Memory B cell (primary cell): ENCODE results near the gene MT1HL1.

ENCODE experiments used
- ATAC-seq: fragments of 150-1000 bp; cut with Tn5 transposase; 2 replicates; pipeline ENCODE4 v1.10.0; 2021; ENCODE audit warnings: low read depth, mild to moderate bottlenecking, moderate library complexity
- DNase-seq, 2 donors: peaks; one replicate each; pipeline ENCODE4 v3.0.0; 2022; ENCODE audit warnings: low spot score in 2 of 2
- H3K27ac Mint-ChIP-seq: one replicate; pipeline ENCODE4 v1.8.0; 2022; ENCODE audit warnings: mild to moderate bottlenecking, moderate library complexity, mixed read lengths
- H3K27me3 Mint-ChIP-seq: one replicate; pipeline ENCODE4 v1.8.0; 2022; ENCODE audit warnings: mixed read lengths
- H3K36me3 Mint-ChIP-seq: one replicate; pipeline ENCODE4 v1.8.0; 2022; ENCODE audit warnings: mild to moderate bottlenecking, mixed read lengths
- H3K4me1 Mint-ChIP-seq: one replicate; pipeline ENCODE4 v1.8.0; 2022; ENCODE audit warnings: mixed read lengths
- H3K4me3 Mint-ChIP-seq: one replicate; pipeline ENCODE4 v1.8.0; 2022; ENCODE audit warnings: mild to moderate bottlenecking, moderate library complexity, mixed read lengths
- H3K9me3 Mint-ChIP-seq: one replicate; pipeline ENCODE4 v1.8.0; 2022; ENCODE audit warnings: mixed read lengths

The MT1HL1 gene

GRCh38 chr1:237004116-237004515, at the start of gene MT1HL1:
Gene MT1HL1, minus strand, starts transcription at chr1:237004441. Its CDS starts 69 bp downstream, at chr1:237004372.
- no peaks in the 10 kb centered on the region for H3K9me3 Mint-ChIP-seq
- H3K4me1 Mint-ChIP-seq, result no peaks in the 10 kb centered on the region
- H3K27me3 Mint-ChIP-seq, result peaks cover 1% of the 10 kb centered on the region
- H3K27ac Mint-ChIP-seq, result no peak within 1 kb of the TSS
- ATAC-seq (no peak), DNase-seq (no peak)
- H3K4me3 Mint-ChIP-seq, result no peak within 1 kb of the TSS
- no peaks in the 10 kb centered on the region for H3K36me3 Mint-ChIP-seq

- H3K4me3 Mint-ChIP-seq, result no peak overlapping the region
- peaks cover 15% of the 10 kb centered on the region for H3K27me3 Mint-ChIP-seq
- DNase-seq (no peak), ATAC-seq (no peak)
- H3K9me3 Mint-ChIP-seq, result no peaks in the 10 kb centered on the region
- H3K27ac Mint-ChIP-seq, result no peak overlapping the region
- H3K36me3 Mint-ChIP-seq, result no peaks in the 10 kb centered on the region
- H3K4me1 Mint-ChIP-seq, result no peaks in the 10 kb centered on the region
Observed at GRCh38 chr1:237050915-237051314, 46.7 kb upstream of the MT1HL1 start.

- no peak for ATAC-seq
- DNase-seq, result no peak
- Mint-ChIP-seq H3K9me3 (no peaks in the 10 kb centered on the region), H3K27me3 (peaks cover 17% of the 10 kb centered on the region), H3K4me3 (no peak overlapping the region), H3K4me1 (no peaks in the 10 kb centered on the region), H3K36me3 (no peaks in the 10 kb centered on the region), H3K27ac (no peak overlapping the region)
Observed at GRCh38 chr1:237050185-237050584, 45.9 kb upstream of the MT1HL1 start.

- Mint-ChIP-seq H3K9me3 (no peaks in the 10 kb centered on the region), H3K4me1 (no peaks in the 10 kb centered on the region), H3K36me3 (no peaks in the 10 kb centered on the region), H3K27me3 (peaks cover 9% of the 10 kb centered on the region), H3K4me3 (no peak overlapping the region), H3K27ac (no peak overlapping the region)
- DNase-seq (no peak), ATAC-seq (no peak)
Observed at GRCh38 chr1:237048803-237049202, 44.6 kb upstream of the MT1HL1 start.

GRCh38 chr1:237045278-237046016, 41.2 kb upstream of the MT1HL1 start:
- Mint-ChIP-seq H3K36me3 (no peaks in the 10 kb centered on the region), H3K4me3 (no peak overlapping the region), H3K27ac (no peak overlapping the region), H3K9me3 (no peaks in the 10 kb centered on the region), H3K27me3 (peaks cover 19% of the 10 kb centered on the region), H3K4me1 (peaks cover 6% of the 10 kb centered on the region)
- no peak for DNase-seq
- no peak for ATAC-seq

GRCh38 chr1:237043846-237044636, 39.8 kb upstream of the MT1HL1 start:
- H3K4me1 Mint-ChIP-seq, result peaks cover 6% of the 10 kb centered on the region
- ATAC-seq (no peak), DNase-seq (no peak)
- H3K4me3 Mint-ChIP-seq, result no peak overlapping the region
- H3K27ac Mint-ChIP-seq, result no peak overlapping the region
- no peaks in the 10 kb centered on the region for H3K9me3 Mint-ChIP-seq
- H3K36me3 Mint-ChIP-seq, result no peaks in the 10 kb centered on the region
- H3K27me3 Mint-ChIP-seq, result peaks cover 20% of the 10 kb centered on the region

- Mint-ChIP-seq H3K9me3 (no peaks in the 10 kb centered on the region), H3K4me3 (no peak overlapping the region), H3K27ac (no peak overlapping the region), H3K4me1 (peaks cover 6% of the 10 kb centered on the region), H3K27me3 (peaks cover 20% of the 10 kb centered on the region), H3K36me3 (no peaks in the 10 kb centered on the region)
- ATAC-seq (no peak), DNase-seq (no peak)
Observed at GRCh38 chr1:237042892-237043576, 38.8 kb upstream of the MT1HL1 start.

GRCh38 chr1:237042526-237042891, 38.3 kb upstream of the MT1HL1 start:
- ATAC-seq (no peak), DNase-seq (no peak)
- H3K4me3 Mint-ChIP-seq, result no peak overlapping the region
- H3K9me3 Mint-ChIP-seq, result no peaks in the 10 kb centered on the region
- H3K4me1 Mint-ChIP-seq, result peaks cover 6% of the 10 kb centered on the region
- H3K27ac Mint-ChIP-seq, result no peak overlapping the region
- H3K36me3 Mint-ChIP-seq, result no peaks in the 10 kb centered on the region
- H3K27me3 Mint-ChIP-seq, result peaks cover 20% of the 10 kb centered on the region

- DNase-seq, result no peak
- H3K27me3 Mint-ChIP-seq, result peaks cover 20% of the 10 kb centered on the region
- no peaks in the 10 kb centered on the region for H3K9me3 Mint-ChIP-seq
- H3K4me3 Mint-ChIP-seq, result no peak within 1 kb of the TSS
- no peak for ATAC-seq
- peaks cover 6% of the 10 kb centered on the region for H3K4me1 Mint-ChIP-seq
- no peaks in the 10 kb centered on the region for H3K36me3 Mint-ChIP-seq
- no peak within 1 kb of the TSS for H3K27ac Mint-ChIP-seq
Observed at GRCh38 chr1:237041795-237042525, 37.7 kb upstream of the MT1HL1 start, which contains the start of gene RYR2. Gene RYR2, plus strand, starts transcription at chr1:237042184. Its CDS starts 338 bp downstream, at chr1:237042522.

- Mint-ChIP-seq H3K27me3 (peaks cover 20% of the 10 kb centered on the region), H3K9me3 (no peaks in the 10 kb centered on the region), H3K4me3 (no peak overlapping the region), H3K27ac (no peak overlapping the region), H3K36me3 (no peaks in the 10 kb centered on the region), H3K4me1 (peaks cover 6% of the 10 kb centered on the region)
- ATAC-seq (no peak), DNase-seq (no peak)
Observed at GRCh38 chr1:237041461-237041794, 37.2 kb upstream of the MT1HL1 start.

GRCh38 chr1:237040823-237041222, 36.6 kb upstream of the MT1HL1 start:
- DNase-seq (no peak), ATAC-seq (no peak)
- H3K4me3 Mint-ChIP-seq, result no peak overlapping the region
- no peaks in the 10 kb centered on the region for H3K9me3 Mint-ChIP-seq
- H3K4me1 Mint-ChIP-seq, result peaks cover 6% of the 10 kb centered on the region
- H3K27me3 Mint-ChIP-seq, result peaks cover 18% of the 10 kb centered on the region
- H3K27ac Mint-ChIP-seq, result no peak overlapping the region
- no peaks in the 10 kb centered on the region for H3K36me3 Mint-ChIP-seq

GRCh38 chr1:237038211-237038610, 34.0 kb upstream of the MT1HL1 start:
- peaks cover 3% of the 10 kb centered on the region for H3K4me1 Mint-ChIP-seq
- no peak overlapping the region for H3K27ac Mint-ChIP-seq
- no peaks in the 10 kb centered on the region for H3K36me3 Mint-ChIP-seq
- H3K4me3 Mint-ChIP-seq, result no peak overlapping the region
- H3K9me3 Mint-ChIP-seq, result no peaks in the 10 kb centered on the region
- peaks cover 14% of the 10 kb centered on the region for H3K27me3 Mint-ChIP-seq
- DNase-seq (no peak), ATAC-seq (no peak)

- Mint-ChIP-seq H3K4me3 (no peak overlapping the region), H3K4me1 (no peaks in the 10 kb centered on the region), H3K9me3 (no peaks in the 10 kb centered on the region), H3K27me3 (peaks cover 4% of the 10 kb centered on the region), H3K27ac (no peak overlapping the region), H3K36me3 (no peaks in the 10 kb centered on the region)
- DNase-seq (no peak), ATAC-seq (no peak)
Observed at GRCh38 chr1:237035759-237036158, 31.5 kb upstream of the MT1HL1 start.

GRCh38 chr1:237033804-237034203, 29.6 kb upstream of the MT1HL1 start:
- H3K36me3 Mint-ChIP-seq, result no peaks in the 10 kb centered on the region
- no peak overlapping the region for H3K27ac Mint-ChIP-seq
- DNase-seq, result no peak
- no peaks in the 10 kb centered on the region for H3K4me1 Mint-ChIP-seq
- no peak overlapping the region for H3K4me3 Mint-ChIP-seq
- H3K27me3 Mint-ChIP-seq, result peaks cover 9% of the 10 kb centered on the region
- H3K9me3 Mint-ChIP-seq, result peaks cover 2% of the 10 kb centered on the region
- ATAC-seq, result no peak
